Natural killer cell (primary cell): ENCODE data around the gene CLCN2. TPM values are rescaled to one million over a fixed set of nuclear protein-coding genes. Genes with fewer than 3 reads are reported as not detected.

Source experiments
- ATAC-seq, 3 donors: fragments of 150-1000 bp in 2 of 3; fragments of 200-7000 bp in 1 of 3; cut with Tn5 transposase; 1 replicate in 1 of 3; 2 replicates in 2 of 3; pipeline ENCODE4 v1.10.0; 2021; ENCODE audit warnings: mild to moderate bottlenecking in 2 of 3, moderate library complexity in 2 of 3
- DNase-seq, 2 donors: peaks; one replicate each; pipeline versions ENCODE4 v3.0.0 to v3.0.0-alpha.2; 2013 to 2021; ENCODE audit warnings: mixed read lengths in 1 of 2
- H3K27ac ChIP-seq: one replicate; pipeline ENCODE4 v1.5.1; 2013; ENCODE audit warnings: mild to moderate bottlenecking, low read length
- H3K27me3 ChIP-seq: one replicate; pipeline ENCODE4 v1.6.1; 2013; ENCODE audit warnings: low read length; ENCODE audit not compliant: control insufficient read depth, insufficient read depth
- H3K36me3 ChIP-seq: one replicate; pipeline ENCODE4 v1.6.1; 2013; ENCODE audit warnings: low read length; ENCODE audit not compliant: control insufficient read depth, insufficient read depth
- H3K4me1 ChIP-seq: one replicate; pipeline ENCODE4 v1.6.1; 2013; ENCODE audit warnings: low read length; ENCODE audit not compliant: control insufficient read depth, insufficient read depth
- H3K4me3 ChIP-seq: one replicate; pipeline ENCODE4 v1.5.1; 2013; ENCODE audit warnings: low read length
- H3K9me3 ChIP-seq: one replicate; pipeline ENCODE4 v1.6.1; 2013; ENCODE audit warnings: low read length; ENCODE audit not compliant: control insufficient read depth, insufficient read depth
- H3K27ac Mint-ChIP-seq, 2 donors: one replicate each; pipeline ENCODE4 v1.8.0; 2022; ENCODE audit warnings: mild to moderate bottlenecking in 2 of 2, mixed read lengths in 2 of 2, moderate library complexity in 1 of 2
- H3K27me3 Mint-ChIP-seq, 2 donors: one replicate each; pipeline ENCODE4 v1.8.0; 2022; ENCODE audit warnings: low read depth in 2 of 2, mixed read lengths in 2 of 2
- H3K36me3 Mint-ChIP-seq: one replicate; pipeline ENCODE4 v1.8.0; 2022; ENCODE audit warnings: mixed read lengths
- H3K4me1 Mint-ChIP-seq, 2 donors: one replicate each; pipeline ENCODE4 v1.8.0; 2022; ENCODE audit warnings: mixed read lengths in 2 of 2
- H3K4me3 Mint-ChIP-seq: one replicate; pipeline ENCODE4 v1.8.0; 2022; ENCODE audit warnings: mild to moderate bottlenecking, moderate library complexity, mixed read lengths
- H3K9me3 Mint-ChIP-seq, 2 donors: one replicate each; pipeline ENCODE4 v1.8.0; 2022; ENCODE audit warnings: mixed read lengths in 2 of 2
- WGBS: methylation state at CpG from one replicate; pipeline ENCODE4 v1.1.7; 2013; ENCODE audit warnings: missing lambda C conversion rate; ENCODE audit not compliant: insufficient coverage; 5-methylcytosine and 5-hydroxymethylcytosine counted together
- intact Hi-C: fragments of 100-400 bp; cut with micrococcal nuclease; formaldehyde crosslinking; loops from one replicate; pipeline ENCODE4 v1.14.2; 2022
- total RNA-seq, 4 donors: library from RNA; stranded (reverse); fragments of 120-200 nt in 1 of 4; gene quantifications; one replicate each; pipeline versions ENCODE4 v1.2.3 to v1.2.4, GENCODE V29; 2013 to 2022
- TF ChIP-seq, protein P1 (sequence below): fragments of 200-600 bp; IDR thresholded peaks from one replicate; pipeline ENCODE4 v1.8.0; 2022; ENCODE audit warnings: antibody characterized with exemption

The CLCN2 gene
- total RNA-seq, 3 donors from 2014 or later (not counting 1 experiment from before 2014, with no cell fraction given) = 7.8 to 8.2 (median 8.1) TPM

DNA sequence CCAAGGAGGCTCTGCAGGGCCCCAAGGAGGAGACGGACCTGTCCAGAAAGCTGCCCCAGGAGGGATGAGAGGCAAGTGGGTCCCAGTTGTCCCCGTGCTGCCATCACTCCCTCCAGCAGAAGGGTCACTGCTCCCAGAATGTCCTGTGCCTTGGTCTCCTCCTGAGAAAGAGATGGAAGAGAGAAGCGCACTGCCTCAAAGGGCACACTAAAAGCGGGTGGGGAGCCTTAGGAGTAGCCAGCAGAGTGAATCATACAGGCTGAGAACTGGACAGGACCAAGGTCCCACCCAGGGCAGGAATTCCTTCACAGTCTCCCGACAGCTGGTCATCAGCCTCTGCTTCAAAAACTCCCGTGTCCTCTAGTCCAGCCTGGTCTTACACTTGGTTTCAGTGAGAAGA is 12.0 kb upstream of the CLCN2 start:
- Mint-ChIP-seq H3K36me3 (no peaks in the 10 kb centered on the region), H3K9me3 (no peaks in the 10 kb centered on the region), H3K4me1 (peaks cover 0 to 5% of the 10 kb centered on the region in 2 donors), H3K4me3 (no peak overlapping the region), H3K27me3 (peaks cover 37% of the 10 kb centered on the region in 2 donors), H3K27ac (no peak overlapping the region)
- no peak for DNase-seq
- intact Hi-C loops = no loop called here
- Histone ChIP-seq H3K27me3 (no peaks in the 10 kb centered on the region), H3K9me3 (no peaks in the 10 kb centered on the region), H3K27ac (no peak overlapping the region), H3K36me3 (peaks cover 6% of the 10 kb centered on the region), H3K4me1 (no peaks in the 10 kb centered on the region), H3K4me3 (no peak overlapping the region)
- WGBS = 87% methylated on average over 6 of the region's 6 CpGs
- TF ChIP-seq, protein P1, sequence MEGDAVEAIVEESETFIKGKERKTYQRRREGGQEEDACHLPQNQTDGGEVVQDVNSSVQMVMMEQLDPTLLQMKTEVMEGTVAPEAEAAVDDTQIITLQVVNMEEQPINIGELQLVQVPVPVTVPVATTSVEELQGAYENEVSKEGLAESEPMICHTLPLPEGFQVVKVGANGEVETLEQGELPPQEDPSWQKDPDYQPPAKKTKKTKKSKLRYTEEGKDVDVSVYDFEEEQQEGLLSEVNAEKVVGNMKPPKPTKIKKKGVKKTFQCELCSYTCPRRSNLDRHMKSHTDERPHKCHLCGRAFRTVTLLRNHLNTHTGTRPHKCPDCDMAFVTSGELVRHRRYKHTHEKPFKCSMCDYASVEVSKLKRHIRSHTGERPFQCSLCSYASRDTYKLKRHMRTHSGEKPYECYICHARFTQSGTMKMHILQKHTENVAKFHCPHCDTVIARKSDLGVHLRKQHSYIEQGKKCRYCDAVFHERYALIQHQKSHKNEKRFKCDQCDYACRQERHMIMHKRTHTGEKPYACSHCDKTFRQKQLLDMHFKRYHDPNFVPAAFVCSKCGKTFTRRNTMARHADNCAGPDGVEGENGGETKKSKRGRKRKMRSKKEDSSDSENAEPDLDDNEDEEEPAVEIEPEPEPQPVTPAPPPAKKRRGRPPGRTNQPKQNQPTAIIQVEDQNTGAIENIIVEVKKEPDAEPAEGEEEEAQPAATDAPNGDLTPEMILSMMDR = no peak
- no peak for ATAC-seq

DNA sequence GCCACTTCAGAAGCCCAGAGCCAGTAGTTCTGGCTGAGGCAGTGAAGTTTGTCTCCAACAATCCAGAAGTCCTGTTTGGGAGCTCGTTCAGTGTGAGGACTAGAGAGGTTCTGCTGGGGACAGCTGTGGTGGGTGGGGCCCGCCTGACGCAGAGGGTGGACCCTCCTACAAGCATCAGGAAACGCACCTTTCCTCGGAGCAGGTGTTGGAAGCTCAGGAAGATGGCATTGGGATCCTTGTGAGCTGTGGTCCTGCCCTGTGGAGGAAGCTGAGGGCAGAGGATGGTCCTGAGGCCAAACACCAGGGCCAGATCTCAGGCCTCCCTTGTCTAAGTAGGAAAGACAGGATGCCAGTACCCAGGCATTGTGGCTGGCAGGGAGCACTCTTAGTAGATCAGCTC is 11.5 kb upstream of the CLCN2 start:
- WGBS = 89% methylated on average over 5 of the region's 5 CpGs
- Mint-ChIP-seq H3K4me1 (peaks cover 0 to 5% of the 10 kb centered on the region in 2 donors), H3K9me3 (no peaks in the 10 kb centered on the region), H3K36me3 (no peaks in the 10 kb centered on the region), H3K4me3 (no peak overlapping the region), H3K27me3 (peaks cover 32% of the 10 kb centered on the region in 2 donors), H3K27ac (no peak overlapping the region)
- TF ChIP-seq, protein P1 = no peak
- DNase-seq (no peak), ATAC-seq (no peak)
- H3K9me3 ChIP-seq = no peaks in the 10 kb centered on the region
- H3K27ac ChIP-seq = no peak overlapping the region
- no peak overlapping the region for H3K4me3 ChIP-seq
- H3K27me3 ChIP-seq = no peaks in the 10 kb centered on the region
- no peaks in the 10 kb centered on the region for H3K4me1 ChIP-seq
- intact Hi-C loops = no loop called here
- peaks cover 11% of the 10 kb centered on the region for H3K36me3 ChIP-seq

DNA sequence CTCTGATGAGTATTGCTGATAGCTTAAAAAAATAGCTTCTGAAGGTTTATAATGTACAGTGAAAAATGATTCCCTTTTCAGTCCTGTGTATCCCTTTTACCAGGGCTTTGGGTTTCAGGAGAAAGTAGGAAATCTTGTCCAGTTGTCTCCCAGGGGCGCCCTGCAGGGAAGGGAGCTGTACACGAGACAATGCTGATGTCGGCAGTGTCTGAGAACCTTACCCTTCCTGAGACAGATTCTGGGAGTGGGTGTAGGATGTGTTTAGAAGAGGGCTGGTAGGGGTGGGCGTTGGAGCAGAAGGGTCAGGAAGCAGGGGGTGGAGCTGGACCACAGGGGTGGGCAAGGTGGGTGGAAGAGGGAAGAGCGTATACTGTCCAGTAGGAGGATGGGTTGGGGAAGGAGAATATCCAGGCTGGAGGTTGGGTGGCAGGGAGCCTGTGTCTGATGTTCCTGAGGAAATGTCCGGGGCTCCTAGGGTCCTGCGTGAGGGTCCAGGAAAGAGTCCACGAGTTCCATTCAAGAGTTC is 11.0 kb upstream of the CLCN2 start:
- H3K4me3 Mint-ChIP-seq = no peak overlapping the region

More for the DNA sequence above, 11.0 kb upstream of the CLCN2 start:
- Histone ChIP-seq H3K27ac (no peak overlapping the region), H3K27me3 (no peaks in the 10 kb centered on the region), H3K9me3 (no peaks in the 10 kb centered on the region), H3K4me3 (no peak overlapping the region), H3K36me3 (peaks cover 14% of the 10 kb centered on the region), H3K4me1 (no peaks in the 10 kb centered on the region)
- H3K9me3 Mint-ChIP-seq = no peaks in the 10 kb centered on the region
- H3K36me3 Mint-ChIP-seq = no peaks in the 10 kb centered on the region
- H3K4me1 Mint-ChIP-seq = peaks cover 0 to 5% of the 10 kb centered on the region in 2 donors
- no peak overlapping the region for H3K27ac Mint-ChIP-seq
- no peak for ATAC-seq
- 80% methylated on average over 8 of the region's 8 CpGs for WGBS
- TF ChIP-seq, protein P1 = no peak
- no peak for DNase-seq
- intact Hi-C loops = no loop called here
- H3K27me3 Mint-ChIP-seq = peaks cover 26 to 27% of the 10 kb centered on the region in 2 donors
